ENCODE data around the gene ADH1C. TPM values are rescaled to one million over a fixed set of nuclear protein-coding genes. Genes with fewer than 3 reads are reported as not detected.
"Not testable (repeated sequence)": the region's sequence is repeated elsewhere in the genome, so short reads cannot be mapped to it uniquely, and the experiment has no call there.

Gene ADH1C
- not detected in 2 replicates for total RNA-seq (2014; rRNA removed; shearing (Covaris generic))

DNA sequence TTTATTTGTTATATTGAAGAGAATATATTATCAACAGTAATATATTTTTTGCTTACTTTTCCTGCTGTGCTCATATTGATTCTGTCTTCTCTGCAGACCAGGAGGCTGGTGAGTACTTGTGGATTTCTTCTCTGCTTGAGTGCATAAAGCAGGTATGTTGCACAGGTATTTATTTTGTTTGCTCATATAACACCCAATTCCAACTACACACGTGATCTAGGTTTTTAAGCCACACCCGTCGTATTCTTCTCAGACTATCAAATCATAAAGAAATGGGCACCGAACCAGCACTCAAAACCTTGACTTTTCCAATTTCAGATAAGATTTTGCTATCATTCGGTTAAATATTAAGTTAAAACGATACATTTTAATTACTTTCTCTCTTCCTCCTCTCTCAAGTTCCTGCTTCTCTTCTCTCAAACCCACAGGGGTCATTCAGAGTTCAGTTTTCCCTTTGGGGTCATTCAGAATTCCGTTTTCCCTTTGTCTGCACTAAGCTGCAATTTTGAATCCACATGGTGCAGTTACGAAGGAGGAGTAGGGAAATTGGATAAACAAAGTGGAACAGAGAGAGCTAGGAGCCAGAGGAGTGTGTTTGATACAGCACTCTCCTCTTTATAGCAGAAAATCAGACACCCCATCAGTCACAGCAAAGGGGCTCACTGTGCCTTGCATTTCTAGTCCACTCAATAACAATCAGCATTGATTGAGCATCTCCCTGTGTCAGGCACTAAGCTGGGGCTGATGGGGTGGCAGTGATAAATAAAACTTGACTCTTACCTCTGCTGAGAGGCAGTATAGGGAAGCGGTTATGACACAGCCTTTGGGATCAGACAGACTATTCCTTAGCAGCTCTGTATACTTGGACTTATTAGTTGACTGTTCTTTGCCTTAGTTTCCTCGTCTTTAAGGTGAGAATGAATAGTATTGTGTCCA lies at the start of gene ADH1C:
ADH1C (minus strand) TSS at position 145 of the 936 bp plus-strand sequence; CDS start at position 74, 71 bp downstream.
- no peak for DNase-seq (ENCODE audit: low spot score)
- in situ Hi-C loops (cut with HindIII; ENCODE audit: low sequenced_read_pairs) = no loop called here

GRCh38 chr4:99400831-99401230 lies 48.3 kb upstream of the ADH1C start:
- DNase-seq (ENCODE audit: low spot score) = no peak
- in situ Hi-C loops (cut with HindIII; ENCODE audit: low sequenced_read_pairs) = no loop called here

DNA sequence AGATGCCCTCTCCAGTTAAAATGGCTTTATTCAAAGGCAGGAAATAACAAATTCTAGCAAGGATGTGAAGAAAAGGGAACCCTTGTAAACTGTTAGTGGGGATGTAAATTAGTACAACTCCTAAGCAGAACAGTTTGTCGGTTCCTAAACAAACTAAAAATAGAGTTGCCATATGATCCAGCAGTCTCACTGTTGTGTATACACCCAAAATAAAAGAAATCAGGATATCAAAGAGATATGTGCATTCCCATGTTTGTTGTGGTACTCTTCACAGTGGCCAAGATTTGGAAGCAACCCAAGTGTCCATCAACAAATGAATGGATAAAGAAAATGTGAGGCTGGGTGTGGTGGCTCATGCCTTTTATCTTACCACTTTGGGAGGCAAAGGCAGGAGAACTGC lies 46.5 kb upstream of the ADH1C start:
- in situ Hi-C loops (cut with HindIII; ENCODE audit: low sequenced_read_pairs) = no loop called here
- DNase-seq (ENCODE audit: low spot score) = no peak

GRCh38 chr4:99395595-99396364 lies 43.2 kb upstream of the ADH1C start:
- in situ Hi-C loops (cut with HindIII; ENCODE audit: low sequenced_read_pairs) = no loop called here
- no peak for DNase-seq (ENCODE audit: low spot score)

GRCh38 chr4:99394896-99395295 lies 42.4 kb upstream of the ADH1C start:
- in situ Hi-C loops (cut with HindIII; ENCODE audit: low sequenced_read_pairs) = no loop called here
- DNase-seq (ENCODE audit: low spot score) = no peak

DNA sequence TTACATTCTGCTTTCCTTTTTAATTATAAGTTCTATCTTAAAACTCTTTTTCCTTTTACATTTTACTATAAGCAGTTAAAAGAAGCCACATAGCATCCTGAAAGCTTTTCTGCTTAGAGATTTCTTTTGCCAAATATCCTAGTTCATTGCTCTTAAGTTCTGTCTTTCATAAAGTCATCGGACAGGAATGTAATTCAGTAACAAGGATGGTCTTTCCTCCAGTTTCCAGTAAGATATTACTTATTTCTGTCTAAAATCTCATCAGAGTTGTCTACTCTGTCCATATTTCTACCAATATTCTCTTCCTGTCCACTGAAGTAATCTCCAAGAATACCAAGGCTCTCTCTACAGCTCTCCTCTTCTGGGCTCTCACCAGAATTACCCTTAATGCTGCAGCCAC lies 37.5 kb upstream of the ADH1C start:
- DNase-seq (ENCODE audit: low spot score) = no peak
- in situ Hi-C loops (cut with HindIII; ENCODE audit: low sequenced_read_pairs) = no loop called here

DNA sequence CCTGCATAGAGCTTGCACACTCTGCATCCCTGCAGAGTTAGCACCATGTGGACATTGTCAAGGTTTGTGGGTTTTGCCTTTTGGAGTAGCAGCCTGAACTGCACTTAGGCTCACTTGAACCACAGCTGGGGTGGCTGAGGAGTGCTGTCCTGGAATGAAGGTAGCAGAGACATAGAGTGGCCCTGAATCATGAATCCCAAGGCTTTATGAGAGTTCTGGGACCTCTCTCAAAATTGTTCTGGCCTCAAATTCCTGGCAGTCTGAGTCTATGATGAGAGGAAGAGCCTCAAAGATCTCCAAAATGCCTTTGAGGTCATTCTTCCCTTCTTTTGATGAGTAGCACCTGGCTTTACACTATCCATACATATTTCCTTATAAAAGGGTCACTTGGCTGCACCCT lies 37.1 kb upstream of the ADH1C start:
- in situ Hi-C loops (cut with HindIII; ENCODE audit: low sequenced_read_pairs) = loop anchor here (10.0 kb wide), 1 partner anchor 95 kb away; the partner anchor contains the start of gene ADH1A
- DNase-seq (ENCODE audit: low spot score) = no peak

DNA sequence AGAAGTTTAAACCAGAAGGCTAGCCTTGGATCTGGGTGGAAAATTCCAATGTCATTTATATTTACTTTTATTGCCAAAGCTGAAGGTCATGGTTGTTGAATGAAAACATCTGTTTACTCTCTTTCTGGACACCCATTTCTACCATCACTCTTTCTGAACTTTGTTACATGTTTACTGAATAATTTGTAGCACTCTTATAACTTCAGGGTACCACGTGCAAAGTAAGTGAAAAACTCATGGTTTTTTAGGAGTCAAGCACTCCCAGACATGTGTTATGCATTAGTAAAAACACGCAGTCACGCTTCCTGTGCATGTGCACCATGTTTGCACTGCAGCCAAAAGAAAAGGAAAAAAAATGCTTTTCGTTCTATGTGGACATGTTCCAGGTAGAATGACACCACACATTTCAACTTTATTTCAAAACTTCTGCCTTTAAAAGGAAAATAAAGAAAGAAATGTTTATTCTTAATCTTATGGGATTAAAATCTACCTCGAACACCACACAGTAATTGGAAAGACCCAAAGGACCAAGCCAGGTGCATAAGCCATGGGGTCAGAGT lies 31.4 kb upstream of the ADH1C start:
- in situ Hi-C loops (cut with HindIII; ENCODE audit: low sequenced_read_pairs) = loop anchor here (10.0 kb wide), 1 partner anchor 89 kb away; the partner anchor contains the start of gene ADH1A
- no peak for DNase-seq (ENCODE audit: low spot score)

DNA sequence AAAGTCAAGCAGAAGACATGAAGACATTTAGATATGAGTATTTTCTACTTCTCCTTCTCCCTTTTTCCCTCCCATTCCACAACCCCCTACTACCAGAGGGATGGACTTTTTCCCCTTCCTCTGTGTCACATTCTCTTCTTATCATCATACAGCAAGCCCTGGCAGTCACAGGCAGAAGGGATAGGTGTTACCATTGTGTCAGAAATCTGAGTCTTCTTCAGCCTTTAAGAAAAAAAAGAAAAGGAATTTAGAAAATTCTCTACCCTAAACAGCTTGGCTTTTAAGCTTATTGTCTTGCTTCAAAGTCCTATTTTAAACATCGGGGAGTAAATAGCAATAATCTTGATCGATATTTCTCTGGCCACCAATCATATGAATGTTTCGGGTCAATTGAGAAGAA lies 30.9 kb upstream of the ADH1C start:
- DNase-seq (ENCODE audit: low spot score) = no peak
- in situ Hi-C loops (cut with HindIII; ENCODE audit: low sequenced_read_pairs) = loop anchor here (10.0 kb wide), 1 partner anchor 89 kb away; the partner anchor contains the start of gene ADH1A

GRCh38 chr4:99382745-99383360 lies 30.3 kb upstream of the ADH1C start:
- in situ Hi-C loops (cut with HindIII; ENCODE audit: low sequenced_read_pairs) = loop anchor here (10.0 kb wide), 1 partner anchor 88 kb away; the partner anchor contains the start of gene ADH1A
- no peak for DNase-seq (ENCODE audit: low spot score)

GRCh38 chr4:99381588-99382175 lies 29.1 kb upstream of the ADH1C start:
- in situ Hi-C loops (cut with HindIII; ENCODE audit: low sequenced_read_pairs) = loop anchor here (10.0 kb wide), 1 partner anchor 87 kb away; the partner anchor contains the start of gene ADH1A

GRCh38 chr4:99379571-99379970 lies 27.0 kb upstream of the ADH1C start:
- no peak for DNase-seq (ENCODE audit: low spot score)
- in situ Hi-C loops (cut with HindIII; ENCODE audit: low sequenced_read_pairs) = no loop called here

More at GRCh38 chr4:99381588-99382175, 29.1 kb upstream of the ADH1C start:
- no peak for DNase-seq (ENCODE audit: low spot score)

DNA sequence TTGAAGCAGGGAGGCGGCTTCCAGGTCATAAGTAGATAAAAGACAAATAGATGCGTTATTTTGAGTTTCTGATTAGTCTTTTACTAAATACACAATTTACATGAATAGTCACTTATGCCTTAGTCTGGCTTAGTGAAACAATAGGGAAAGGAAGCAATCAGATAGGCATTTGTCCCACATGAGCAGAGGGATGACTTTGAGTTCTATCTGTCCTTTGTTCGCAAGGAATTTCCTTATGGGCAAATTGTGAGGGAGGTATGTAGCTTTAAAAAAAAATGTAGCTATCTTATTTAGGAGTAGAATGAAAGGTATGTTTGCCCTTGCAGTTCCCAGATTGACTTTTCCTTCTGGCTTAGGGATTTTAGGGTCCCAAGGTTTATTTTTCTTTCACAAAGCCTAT lies 26.3 kb upstream of the ADH1C start:
- no peak for DNase-seq (ENCODE audit: low spot score)
- in situ Hi-C loops (cut with HindIII; ENCODE audit: low sequenced_read_pairs) = no loop called here

- in situ Hi-C loops (cut with HindIII; ENCODE audit: low sequenced_read_pairs); DNase-seq (ENCODE audit: low spot score): not testable (repeated sequence)
These were observed 24.8 kb upstream of the ADH1C start for GRCh38 chr4:99377341-99377740.

DNA sequence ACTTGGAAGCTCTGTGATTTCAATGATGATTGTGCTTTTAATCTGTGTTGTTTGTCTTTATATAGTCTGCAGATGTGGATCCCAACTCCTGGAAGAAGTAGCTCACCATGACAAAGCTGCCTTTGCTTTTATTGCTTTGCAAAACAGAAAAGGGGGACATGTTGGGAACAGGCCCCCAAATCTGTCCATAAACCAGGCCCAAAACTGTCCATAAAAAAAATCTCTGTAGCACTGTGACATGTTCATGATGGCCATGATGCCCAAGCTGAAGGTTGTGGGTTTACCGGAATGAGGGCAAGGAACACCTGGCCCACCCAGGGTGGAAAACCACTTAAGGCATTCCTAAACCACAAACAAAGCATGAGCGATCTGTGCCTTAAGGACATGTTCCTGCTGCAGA lies 19.9 kb upstream of the ADH1C start:
- in situ Hi-C loops (cut with HindIII; ENCODE audit: low sequenced_read_pairs); DNase-seq (ENCODE audit: low spot score): not testable (repeated sequence)

GRCh38 chr4:99367817-99368216 lies 15.3 kb upstream of the ADH1C start:
- DNase-seq (ENCODE audit: low spot score); in situ Hi-C loops (cut with HindIII; ENCODE audit: low sequenced_read_pairs): not testable (repeated sequence)

- in situ Hi-C loops (cut with HindIII; ENCODE audit: low sequenced_read_pairs) = no loop called here
- DNase-seq (ENCODE audit: low spot score) = no peak
These were observed 13.9 kb upstream of the ADH1C start for GRCh38 chr4:99366491-99366890.

DNA sequence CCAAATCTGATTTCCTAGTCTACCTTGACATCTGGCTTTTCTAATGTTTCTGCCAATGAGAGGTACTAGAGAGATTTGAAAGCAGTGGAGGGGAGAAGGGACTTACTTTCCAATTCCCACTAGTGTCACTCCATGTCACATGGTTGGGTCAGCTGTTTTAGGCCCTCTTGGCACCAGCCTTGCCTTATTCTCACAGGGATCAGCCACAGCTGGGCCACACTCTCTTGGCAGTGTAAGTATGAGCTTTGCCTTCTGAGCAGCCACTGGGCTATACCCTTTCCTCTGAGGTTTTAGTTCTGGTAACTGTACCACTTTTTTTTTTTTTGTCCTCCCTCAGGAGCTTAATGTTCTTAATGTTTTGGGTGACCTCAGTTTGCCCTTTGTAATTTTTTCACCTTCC lies 10.2 kb upstream of the ADH1C start:
- in situ Hi-C loops (cut with HindIII; ENCODE audit: low sequenced_read_pairs) = no loop called here
- no peak for DNase-seq (ENCODE audit: low spot score)

- no peak for DNase-seq (ENCODE audit: low spot score)
- in situ Hi-C loops (cut with HindIII; ENCODE audit: low sequenced_read_pairs) = no loop called here
These were observed 9.3 kb upstream of the ADH1C start for GRCh38 chr4:99361899-99362275.
